Testis (tissue), 3 donors: ENCODE results near the gene SHC2. TPM values are rescaled to one million over a fixed set of nuclear protein-coding genes. Genes with fewer than 3 reads are reported as not detected.
A peak's percentile ranks its signal among the peaks of the same experiment; 100 is the strongest.

Experiments
- DNase-seq: peaks from one replicate; pipeline ENCODE4 v3.0.0-alpha.2; 2019
- H3K27ac ChIP-seq, 2 donors: fragments of 200-600 bp; sonication (generic); one replicate each; pipeline ENCODE4 v1.5.1; 2019
- H3K27me3 ChIP-seq: fragments of 200-600 bp; sonication (generic); one replicate; pipeline ENCODE4 v1.5.1; 2019
- H3K36me3 ChIP-seq: fragments of 200-600 bp; sonication (generic); one replicate; pipeline ENCODE4 v1.5.1; 2017; ENCODE audit warnings: low read depth; ENCODE audit errors: missing control alignments
- H3K4me1 ChIP-seq: fragments of 200-600 bp; sonication (generic); one replicate; pipeline ENCODE4 v1.5.1; 2019
- H3K4me3 ChIP-seq, 2 donors: fragments of 200-600 bp; sonication (generic); one replicate each; pipeline ENCODE4 v1.5.1; 2017 to 2019
- H3K9me3 ChIP-seq: fragments of 200-600 bp; sonication (generic); one replicate; pipeline ENCODE4 v1.5.1; 2017
- POLR2A ChIP-seq: fragments of 450-650 bp; IDR thresholded peaks from one replicate; pipeline ENCODE4 v1.6.1; 2017; ENCODE audit warnings: antibody characterized with exemption, mild to moderate bottlenecking, moderate library complexity
- WGBS, 2 donors: methylation state at CpG; one replicate each; pipeline ENCODE4 v1.1.5; 2018; 5-methylcytosine and 5-hydroxymethylcytosine counted together
- intact Hi-C: fragments of 100-400 bp; cut with DNase I; formaldehyde crosslinking; loops from one replicate; pipeline ENCODE4 v1.15.1; 2023; ENCODE audit warnings: low total_unique reads
- polyA plus RNA-seq: library from polyadenylated mRNA; stranded (reverse); fragments of 350-450 nt; fragmentation: Illumina TruSeq; extraction: RNeasy Lipid Tissue Mini Kit (QIAGEN cat#74804); gene quantifications from one replicate; pipeline ENCODE4 v1.2.3, GENCODE V29; 2014; ENCODE audit warnings: low read depth, low replicate concordance; ENCODE audit not compliant: insufficient read depth
- total RNA-seq, 2 donors: library from RNA; depleted of rRNA; stranded (reverse); fragments of >200 nt; gene quantifications; one replicate each; pipeline ENCODE4 v1.2.3, GENCODE V29; 2016
- TF ChIP-seq, protein P1 (sequence below), 3 experiments: fragments of 450-650 bp in 2 of 3; fragments of 200-600 bp in 1 of 3; sonication (generic) in 1 of 3; IDR thresholded peaks; one replicate each; pipeline ENCODE4 v1.5.1; 2016 to 2019; ENCODE audit warnings: antibody characterized with exemption in 3 of 3, mild to moderate bottlenecking in 2 of 3, moderate library complexity in 1 of 3

The SHC2 gene
- total and polyA plus RNA-seq, 3 donors from 2014 or later: 26.7 to 67.3 (median 57.8) TPM

DNA sequence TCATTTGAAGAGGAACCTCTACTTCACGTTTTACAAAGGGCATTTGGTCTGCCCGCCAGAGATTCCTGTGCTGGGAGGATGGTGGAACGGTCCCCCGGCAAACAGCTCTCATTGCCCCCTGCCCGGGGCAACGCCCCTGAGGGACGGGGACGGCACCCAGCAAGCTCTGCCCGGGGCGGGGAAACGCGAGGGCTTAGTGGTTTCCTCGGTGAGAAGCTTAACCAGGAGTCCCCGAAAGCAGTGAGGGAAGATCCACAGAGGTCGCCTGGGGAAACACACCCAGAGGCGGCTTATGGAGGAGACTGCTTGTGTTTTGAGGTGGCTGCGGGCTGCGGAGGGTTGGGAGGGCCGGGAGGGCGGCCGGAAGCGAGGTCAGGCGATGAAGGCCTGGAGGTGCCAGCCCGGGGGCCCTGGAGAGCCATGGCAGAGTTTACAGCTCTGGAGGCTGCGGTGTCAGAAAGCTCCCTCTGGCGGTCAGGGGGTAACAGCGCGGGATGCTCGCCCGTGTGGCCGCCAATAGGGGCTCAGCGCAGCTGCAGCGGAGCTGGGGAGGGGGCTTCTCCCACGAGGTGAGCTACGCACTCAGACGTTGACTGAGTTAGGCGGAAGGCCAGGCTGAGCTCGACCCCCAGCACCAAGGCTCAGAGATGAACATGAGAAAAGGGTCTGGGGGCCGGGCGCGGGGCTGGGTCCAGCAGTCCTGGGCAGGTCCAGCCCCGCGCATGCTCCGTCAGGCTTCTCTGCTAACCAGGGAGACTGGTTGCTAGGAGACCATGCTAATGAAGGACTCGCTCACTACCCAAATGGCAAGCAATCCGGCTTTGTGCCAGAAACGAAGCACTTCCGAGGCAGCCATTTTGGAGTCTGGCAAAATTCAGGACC is 45.8 kb upstream of the SHC2 start:
- peak; percentile 100 for DNase-seq
- Histone ChIP-seq H3K4me3 (peak overlapping the region; percentile 88 to 96), H3K27me3 (no peaks in the 10 kb centered on the region), H3K4me1 (peaks cover 14% of the 10 kb centered on the region), H3K9me3 (no peaks in the 10 kb centered on the region), H3K36me3 (no peaks in the 10 kb centered on the region), H3K27ac (peak overlapping the region; percentile 81 to 89)
- WGBS, 2 donors: 2 to 4% methylated on average over 46 to 48 of the region's 48 CpGs
- TF ChIP-seq, protein P1, sequence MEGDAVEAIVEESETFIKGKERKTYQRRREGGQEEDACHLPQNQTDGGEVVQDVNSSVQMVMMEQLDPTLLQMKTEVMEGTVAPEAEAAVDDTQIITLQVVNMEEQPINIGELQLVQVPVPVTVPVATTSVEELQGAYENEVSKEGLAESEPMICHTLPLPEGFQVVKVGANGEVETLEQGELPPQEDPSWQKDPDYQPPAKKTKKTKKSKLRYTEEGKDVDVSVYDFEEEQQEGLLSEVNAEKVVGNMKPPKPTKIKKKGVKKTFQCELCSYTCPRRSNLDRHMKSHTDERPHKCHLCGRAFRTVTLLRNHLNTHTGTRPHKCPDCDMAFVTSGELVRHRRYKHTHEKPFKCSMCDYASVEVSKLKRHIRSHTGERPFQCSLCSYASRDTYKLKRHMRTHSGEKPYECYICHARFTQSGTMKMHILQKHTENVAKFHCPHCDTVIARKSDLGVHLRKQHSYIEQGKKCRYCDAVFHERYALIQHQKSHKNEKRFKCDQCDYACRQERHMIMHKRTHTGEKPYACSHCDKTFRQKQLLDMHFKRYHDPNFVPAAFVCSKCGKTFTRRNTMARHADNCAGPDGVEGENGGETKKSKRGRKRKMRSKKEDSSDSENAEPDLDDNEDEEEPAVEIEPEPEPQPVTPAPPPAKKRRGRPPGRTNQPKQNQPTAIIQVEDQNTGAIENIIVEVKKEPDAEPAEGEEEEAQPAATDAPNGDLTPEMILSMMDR (IDR thresholded peaks at IDR 0.05): peak; percentile 89 to 98 (median 98)
- TF ChIP-seq POLR2A: no peak
- intact Hi-C loops: no loop called here

DNA sequence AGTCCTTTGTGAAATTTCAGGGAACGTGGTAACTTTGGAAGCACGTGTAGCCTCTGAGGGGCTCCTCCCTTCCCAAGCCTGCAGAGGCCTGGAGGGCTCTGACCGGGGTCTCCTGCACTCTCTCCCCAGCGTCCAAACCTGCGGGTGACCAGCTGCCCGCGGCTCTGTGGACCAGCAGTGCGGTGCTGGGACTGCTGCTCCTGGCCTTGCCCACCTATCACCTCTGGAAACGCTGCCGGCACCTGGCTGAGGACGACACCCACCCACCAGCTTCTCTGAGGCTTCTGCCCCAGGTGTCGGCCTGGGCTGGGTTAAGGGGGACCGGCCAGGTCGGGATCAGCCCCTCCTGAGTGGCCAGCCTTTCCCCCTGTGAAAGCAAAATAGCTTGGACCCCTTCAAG is 43.8 kb upstream of the SHC2 start:
- intact Hi-C loops: no loop called here
- no peak for TF ChIP-seq POLR2A
- TF ChIP-seq, protein P1 (IDR thresholded peaks at IDR 0.05): no peak
- 85 to 92% methylated on average over 10 to 14 of the region's 14 CpGs for WGBS, 2 donors

DNA sequence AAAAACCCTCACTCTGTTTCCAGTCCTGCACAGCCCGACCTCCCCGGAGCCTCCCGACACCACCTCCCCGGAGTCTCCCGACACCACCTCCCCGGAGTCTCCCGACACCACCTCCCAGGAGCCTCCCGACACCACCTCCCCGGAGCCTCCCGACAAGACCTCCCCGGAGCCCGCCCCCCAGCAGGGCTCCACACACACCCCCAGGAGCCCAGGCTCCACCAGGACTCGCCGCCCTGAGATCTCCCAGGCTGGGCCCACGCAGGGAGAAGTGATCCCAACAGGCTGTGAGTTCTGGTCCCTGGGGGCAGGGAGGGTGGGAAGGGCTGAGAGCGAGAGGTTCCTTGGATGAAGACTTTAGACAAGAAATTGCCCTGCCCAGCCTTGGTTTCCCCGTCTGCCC is 40.8 kb upstream of the SHC2 start:
- Histone ChIP-seq H3K4me1 (peaks cover 10% of the 10 kb centered on the region), H3K9me3 (no peaks in the 10 kb centered on the region), H3K36me3 (no peaks in the 10 kb centered on the region), H3K27me3 (no peaks in the 10 kb centered on the region), H3K27ac (no peak overlapping the region), H3K4me3 (no peak overlapping the region)
- no peak for DNase-seq
- TF ChIP-seq, protein P1 (IDR thresholded peaks at IDR 0.05): no peak
- no peak for TF ChIP-seq POLR2A
- intact Hi-C loops: no loop called here
- 78 to 82% methylated on average over 17 of the region's 17 CpGs for WGBS, 2 donors

More for the DNA sequence above, 43.8 kb upstream of the SHC2 start:
- H3K4me3 ChIP-seq: no peak overlapping the region
- H3K9me3 ChIP-seq: no peaks in the 10 kb centered on the region
- no peaks in the 10 kb centered on the region for H3K27me3 ChIP-seq
- no peaks in the 10 kb centered on the region for H3K36me3 ChIP-seq
- peaks cover 14% of the 10 kb centered on the region for H3K4me1 ChIP-seq
- no peak overlapping the region for H3K27ac ChIP-seq
- no peak for DNase-seq

DNA sequence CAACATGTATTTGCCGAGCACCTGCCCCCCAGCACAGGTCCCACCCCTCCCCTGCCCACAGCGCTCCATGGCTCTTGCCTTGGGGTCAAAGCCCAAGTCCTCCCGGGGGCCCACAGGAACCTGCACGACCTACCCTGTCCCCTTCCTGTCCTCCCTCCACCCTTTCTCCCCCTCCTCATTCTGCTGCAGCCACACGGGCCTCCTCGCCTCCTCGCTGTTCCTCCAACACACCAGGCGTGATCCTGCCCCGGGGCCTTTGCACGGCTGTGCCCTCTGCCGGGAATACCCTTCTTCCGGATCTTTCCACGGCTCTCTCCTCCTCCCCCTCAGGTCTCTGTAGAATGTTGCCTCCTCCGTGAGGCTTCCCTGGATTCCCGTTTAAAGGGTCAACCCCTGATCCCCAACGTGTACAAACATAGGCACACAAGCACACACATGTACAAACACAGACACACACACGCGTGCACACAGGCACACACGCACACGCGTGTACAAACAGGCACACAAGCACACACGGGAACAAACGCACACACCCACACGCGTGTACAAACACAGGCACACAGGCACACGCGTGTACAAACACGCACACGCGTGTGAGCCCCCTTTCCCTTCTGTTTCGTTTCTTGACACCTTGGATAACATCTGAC is 38.3 kb upstream of the SHC2 start:
- Histone ChIP-seq H3K4me1 (peaks cover 12% of the 10 kb centered on the region), H3K27ac (no peak overlapping the region), H3K4me3 (no peak overlapping the region), H3K27me3 (no peaks in the 10 kb centered on the region), H3K36me3 (no peaks in the 10 kb centered on the region), H3K9me3 (no peaks in the 10 kb centered on the region)
- no peak for DNase-seq
- no peak for TF ChIP-seq POLR2A
- TF ChIP-seq, protein P1 (IDR thresholded peaks at IDR 0.05): no peak
- 64 to 70% methylated on average over 31 of the region's 31 CpGs for WGBS, 2 donors
- intact Hi-C loops: no loop called here
